Retinal pigment epithelial cell (primary cell): ENCODE data around the gene PAK1.

Experiments used
- DNase-seq: peaks from one replicate; pipeline ENCODE4 v3.0.0-alpha.2; 2010; ENCODE audit warnings: low read depth
- H3K4me3 ChIP-seq: 2 replicates; pipeline ENCODE4 v1.5.1; 2011; ENCODE audit warnings: mild to moderate bottlenecking, low read length, control low read depth, moderate library complexity
- CTCF ChIP-seq: conservative IDR thresholded peaks from 2 replicates; pipeline ENCODE4 v1.5.1; 2011; ENCODE audit warnings: low read depth, low read length, control low read depth, inconsistent platforms

Gene PAK1

GRCh38 chr11:77353131-77353530 lies 120.8 kb downstream of the PAK1 start:
- no peak for DNase-seq
- no peak overlapping the region for H3K4me3 ChIP-seq
- TF ChIP-seq CTCF, result no peak

- no peak for TF ChIP-seq CTCF
- no peak for DNase-seq
- no peak overlapping the region for H3K4me3 ChIP-seq
Measured at GRCh38 chr11:77351281-77351886, 122.5 kb downstream of the PAK1 start.

GRCh38 chr11:77347948-77348347 lies 125.9 kb downstream of the PAK1 start:
- no peak for TF ChIP-seq CTCF
- no peak for DNase-seq
- H3K4me3 ChIP-seq, result no peak overlapping the region

- no peak overlapping the region for H3K4me3 ChIP-seq
- DNase-seq, result no peak
- TF ChIP-seq CTCF, result no peak
Measured at GRCh38 chr11:77346906-77347603, 126.8 kb downstream of the PAK1 start.

- H3K4me3 ChIP-seq, result no peak overlapping the region
- no peak for DNase-seq
- TF ChIP-seq CTCF, result no peak
Measured at GRCh38 chr11:77345621-77346020, 128.3 kb downstream of the PAK1 start.

GRCh38 chr11:77340501-77340900 lies 133.4 kb downstream of the PAK1 start:
- H3K4me3 ChIP-seq, result no peak overlapping the region
- no peak for DNase-seq
- no peak for TF ChIP-seq CTCF

GRCh38 chr11:77332259-77332658 lies 141.6 kb downstream of the PAK1 start:
- no peak for TF ChIP-seq CTCF
- no peak for DNase-seq
- no peak overlapping the region for H3K4me3 ChIP-seq
